ENCODE results near the gene CXCL6.

Gene CXCL6

DNA sequence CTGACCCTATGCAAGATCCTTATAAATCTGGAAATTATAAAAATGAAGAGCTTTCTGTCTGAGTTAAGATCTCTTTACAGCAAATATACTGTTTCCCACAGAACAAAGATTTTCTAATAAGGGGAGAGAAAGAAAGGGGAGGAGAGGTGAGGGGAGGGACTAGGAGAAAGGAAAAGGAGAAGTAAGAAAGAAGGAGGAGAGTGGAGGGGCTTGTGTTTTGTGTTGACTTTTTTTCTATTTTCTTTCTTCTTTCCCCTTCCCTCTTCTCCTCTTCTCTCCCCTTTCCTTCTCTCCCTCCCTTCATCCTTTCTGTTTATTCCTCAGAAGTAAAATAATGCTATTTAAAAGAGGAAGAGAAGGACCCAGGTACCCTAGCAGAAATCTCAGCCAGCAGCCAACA, 6.2 kb downstream of the CXCL6 start:
- DNase-seq (ENCODE audit: low read depth), result no peak

DNA sequence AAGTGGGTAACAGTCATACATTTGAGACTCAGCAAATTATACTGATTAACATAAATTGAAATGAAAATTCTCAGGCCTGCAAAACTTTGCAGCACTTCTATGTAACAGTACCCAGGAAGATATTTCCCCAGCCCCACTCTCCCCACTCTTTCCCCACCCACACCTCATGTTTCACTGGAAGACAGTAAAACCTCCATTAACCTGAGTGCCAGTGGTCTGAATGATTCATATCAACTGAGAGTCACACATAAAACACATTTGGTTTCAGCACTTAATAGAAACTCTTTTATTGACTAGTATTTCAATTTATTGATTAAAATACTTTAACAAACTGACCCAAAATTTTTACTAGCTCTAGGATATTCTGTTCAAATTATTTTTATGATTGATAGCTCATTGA, 6.9 kb downstream of the CXCL6 start:
- DNase-seq (ENCODE audit: low read depth), result no peak

DNA sequence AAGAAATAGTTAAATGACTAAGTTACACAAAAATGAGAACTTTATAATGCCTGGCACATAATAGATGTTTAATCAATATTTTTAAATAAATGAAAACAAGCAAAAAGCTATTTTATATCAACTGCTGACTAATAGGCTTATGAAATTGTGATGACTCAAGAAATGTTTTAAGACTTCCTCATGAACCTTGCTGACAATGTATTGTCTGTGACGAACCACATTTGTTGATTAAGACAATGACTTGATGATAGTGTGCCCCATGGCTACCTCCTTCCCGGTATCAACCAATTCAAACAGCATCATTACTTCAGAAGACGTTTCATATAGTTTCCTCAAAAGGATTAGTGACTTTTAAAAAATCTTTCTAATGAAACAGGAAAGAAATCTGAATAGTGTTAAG, 7.9 kb downstream of the CXCL6 start:
- no peak for DNase-seq (ENCODE audit: low read depth)

DNA sequence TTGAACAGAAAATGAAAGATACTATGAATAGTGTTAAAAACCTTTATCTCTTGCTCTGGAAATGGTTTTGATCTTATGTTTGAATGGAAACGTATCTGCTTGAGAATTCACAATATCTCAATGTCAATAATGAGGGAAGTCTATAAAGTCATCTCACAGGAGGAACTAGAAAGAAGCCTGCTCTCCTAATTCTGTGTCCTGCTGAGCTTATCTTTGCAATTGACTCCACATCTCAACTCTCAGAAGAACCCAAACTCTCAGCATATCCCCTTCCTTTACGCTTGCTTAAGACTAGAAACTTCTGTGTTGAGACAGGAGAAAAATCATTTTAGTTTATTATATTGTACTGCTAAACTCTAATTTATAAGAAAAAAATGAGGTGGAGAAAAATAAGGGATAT, 8.3 kb downstream of the CXCL6 start:
- DNase-seq (ENCODE audit: low read depth), result no peak

DNA sequence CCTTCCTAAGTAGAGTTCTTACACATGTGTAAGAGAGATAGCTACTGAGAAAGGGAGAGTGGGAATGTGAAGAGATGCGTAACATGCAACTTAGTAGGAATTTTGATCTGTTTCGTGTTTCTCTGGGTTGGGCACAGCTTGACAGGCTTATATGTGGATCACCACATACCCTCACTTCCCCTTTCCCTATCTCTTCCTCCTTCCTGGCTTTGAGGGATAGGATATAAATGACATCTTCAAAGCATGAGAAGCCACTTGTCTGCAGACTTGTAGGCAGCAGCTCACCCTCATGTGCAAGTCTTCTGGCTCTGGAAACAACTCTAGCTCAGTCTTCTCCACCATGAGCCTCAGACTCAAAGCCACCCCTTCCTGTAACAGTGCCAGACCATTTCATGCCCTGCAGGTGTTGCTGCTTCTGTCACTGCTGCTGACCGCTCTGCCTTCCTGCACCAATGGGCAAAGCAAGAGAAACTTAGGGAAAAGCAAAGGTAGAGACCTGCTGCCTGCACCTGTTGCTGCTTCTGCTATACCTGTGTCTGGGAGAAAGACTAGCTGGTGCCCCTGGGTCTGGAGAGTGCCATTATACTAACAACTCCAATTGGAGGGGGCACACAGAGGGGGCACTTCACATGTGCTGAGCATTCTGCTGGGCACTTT, 11.2 kb downstream of the CXCL6 start:
- DNase-seq (ENCODE audit: low read depth), result no peak

DNA sequence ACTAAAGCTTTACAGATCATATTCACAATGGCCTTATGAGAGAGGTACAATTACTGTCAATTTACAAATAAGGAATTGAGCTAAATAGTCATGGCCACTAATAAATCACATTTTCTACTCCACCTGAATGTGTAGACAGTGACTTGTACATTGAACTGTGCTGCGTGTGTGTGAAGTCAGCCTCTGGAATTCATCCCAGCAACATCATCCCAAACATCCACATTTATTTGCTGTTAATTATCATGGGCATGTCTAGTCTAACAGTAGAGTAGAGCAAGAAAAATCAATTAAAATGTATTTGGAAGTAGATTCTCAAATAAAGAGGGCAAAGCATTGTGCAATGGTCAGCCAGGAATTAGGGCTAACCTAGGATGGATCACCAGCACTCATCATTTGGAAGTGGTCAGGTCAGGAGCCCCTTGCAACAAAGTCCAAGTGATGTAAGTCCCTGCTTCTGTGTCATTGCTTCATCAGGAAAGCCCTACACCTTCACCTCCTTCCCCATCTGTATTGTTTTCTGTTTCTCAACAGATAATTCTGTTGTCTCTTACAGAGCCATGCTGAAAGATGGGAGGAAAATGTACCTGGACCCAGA, 11.8 kb downstream of the CXCL6 start:
- no peak for DNase-seq (ENCODE audit: low read depth)

DNA sequence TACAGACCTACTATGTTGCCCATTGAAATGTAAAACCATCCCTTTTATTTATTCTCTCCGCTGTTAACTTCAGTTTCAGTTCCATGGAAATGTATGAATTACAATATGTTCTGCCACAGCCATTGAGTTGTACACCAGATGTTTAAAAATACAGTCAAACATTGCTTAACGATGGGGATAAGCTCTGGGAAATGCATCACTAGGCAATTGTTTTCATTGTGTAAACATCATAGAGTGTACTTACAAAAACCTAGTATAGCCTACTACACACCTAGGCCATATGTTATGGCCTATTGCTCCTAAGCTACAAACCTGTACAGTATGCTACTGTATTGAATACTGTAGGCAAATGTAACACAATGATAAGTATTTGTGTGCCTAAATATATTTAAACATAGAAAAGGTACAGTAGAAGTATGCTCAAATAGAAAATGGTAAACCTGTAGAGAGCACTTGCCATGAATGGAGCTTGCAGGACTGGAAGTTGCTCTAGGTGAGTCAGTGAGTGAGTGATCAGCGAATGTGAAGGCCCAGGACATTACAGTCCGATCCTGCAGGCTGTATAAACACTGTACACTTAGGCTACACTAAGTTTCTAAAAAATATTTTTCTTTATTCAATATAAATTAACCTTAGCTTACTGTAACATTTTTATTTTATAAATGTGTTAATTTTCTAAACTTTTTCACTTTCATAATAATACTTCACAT, 13.9 kb downstream of the CXCL6 start:
- DNase-seq (ENCODE audit: low read depth), result no peak

DNA sequence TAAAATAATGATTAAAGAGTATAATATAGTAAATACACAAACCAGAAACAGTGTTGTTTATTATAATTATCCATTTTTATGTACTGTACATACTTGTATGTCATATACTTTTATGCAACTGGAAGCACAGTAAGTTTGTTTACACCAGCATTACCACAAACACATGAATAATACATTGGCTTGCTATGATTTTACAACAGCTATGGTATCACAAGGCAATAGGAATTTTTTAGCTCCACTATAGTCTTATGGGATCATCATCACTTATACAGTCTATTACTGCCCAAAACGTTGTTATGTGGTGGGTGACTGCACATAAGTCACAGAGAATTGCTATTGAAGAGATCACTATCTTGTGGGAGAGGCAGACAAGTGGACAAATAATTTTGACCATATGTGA, 14.8 kb downstream of the CXCL6 start:
- no peak for DNase-seq (ENCODE audit: low read depth)

DNA sequence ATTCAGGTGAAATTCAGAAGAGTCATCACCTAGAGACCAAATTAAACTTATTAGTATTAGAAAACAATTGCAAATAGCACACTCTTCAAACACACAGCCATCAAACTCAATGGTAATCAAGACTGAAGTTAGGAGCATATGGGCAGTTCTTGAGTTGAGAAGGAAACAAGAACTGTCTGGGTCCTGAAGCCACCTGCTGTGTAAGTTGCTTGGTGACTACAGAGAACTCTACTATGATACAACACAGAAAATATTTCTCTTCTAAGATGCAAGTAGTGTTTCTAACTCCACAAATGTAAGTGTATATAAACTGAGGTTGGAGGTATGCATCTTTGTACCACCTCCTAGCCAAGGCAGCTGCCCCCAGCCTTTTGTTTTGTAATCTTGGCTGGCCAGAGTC, 16.3 kb downstream of the CXCL6 start:
- no peak for DNase-seq (ENCODE audit: low read depth)

DNA sequence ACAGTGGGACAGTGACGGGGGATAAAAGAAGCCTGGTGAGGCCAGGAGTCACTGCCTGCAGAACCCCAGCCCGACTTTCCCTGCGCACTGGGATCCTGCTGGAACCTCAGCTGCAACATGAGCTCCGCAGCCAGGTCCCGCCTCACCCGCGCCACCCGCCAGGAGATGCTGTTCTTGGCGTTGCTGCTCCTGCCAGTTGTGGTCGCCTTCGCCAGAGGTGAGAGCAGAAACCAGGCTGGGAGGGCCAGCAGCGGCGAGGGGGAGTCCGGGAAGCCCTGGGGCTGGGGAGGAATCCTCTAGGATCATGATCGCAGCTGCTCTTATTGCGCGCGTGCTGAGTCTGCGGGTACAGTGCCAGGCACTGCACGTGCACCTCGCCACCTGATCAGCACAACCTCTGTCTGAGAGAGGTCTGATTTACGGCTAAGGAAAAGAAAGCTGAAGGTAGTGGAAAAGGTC, 16.8 kb downstream of the CXCL6 start, which contains the start of gene PF4V1:
PF4V1 (plus strand) TSS at position 51 of the 459 bp plus-strand sequence; CDS start at position 118, 67 bp downstream.
- DNase-seq (ENCODE audit: low read depth), result no peak

DNA sequence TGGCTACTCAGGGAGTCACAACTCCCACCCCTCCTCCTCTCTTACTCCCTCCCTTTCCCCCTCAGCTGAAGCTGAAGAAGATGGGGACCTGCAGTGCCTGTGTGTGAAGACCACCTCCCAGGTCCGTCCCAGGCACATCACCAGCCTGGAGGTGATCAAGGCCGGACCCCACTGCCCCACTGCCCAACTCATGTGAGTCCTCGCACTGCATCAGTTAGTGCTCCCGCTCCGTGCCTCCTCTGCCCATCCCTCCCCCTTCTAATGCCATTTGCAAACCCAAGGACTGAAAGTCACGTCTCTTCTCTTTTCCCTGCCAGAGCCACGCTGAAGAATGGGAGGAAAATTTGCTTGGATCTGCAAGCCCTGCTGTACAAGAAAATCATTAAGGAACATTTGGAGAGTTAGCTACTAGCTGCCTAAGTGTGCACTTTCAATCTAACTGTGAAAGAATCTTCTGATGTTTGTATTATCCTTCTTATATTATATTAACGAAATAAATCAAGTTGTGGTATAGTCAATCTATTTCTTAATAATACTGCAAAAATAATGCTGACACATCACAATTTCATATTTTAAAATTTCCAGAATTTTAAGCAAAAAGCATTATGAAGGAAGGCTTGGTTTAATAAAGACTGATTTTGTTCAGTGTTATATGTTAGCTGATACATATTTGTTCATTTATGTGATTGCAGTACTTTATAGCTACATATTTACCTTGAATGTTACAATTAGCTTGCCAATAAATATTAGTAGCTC, 17.4 kb downstream of the CXCL6 start:
- DNase-seq (ENCODE audit: low read depth), result no peak

DNA sequence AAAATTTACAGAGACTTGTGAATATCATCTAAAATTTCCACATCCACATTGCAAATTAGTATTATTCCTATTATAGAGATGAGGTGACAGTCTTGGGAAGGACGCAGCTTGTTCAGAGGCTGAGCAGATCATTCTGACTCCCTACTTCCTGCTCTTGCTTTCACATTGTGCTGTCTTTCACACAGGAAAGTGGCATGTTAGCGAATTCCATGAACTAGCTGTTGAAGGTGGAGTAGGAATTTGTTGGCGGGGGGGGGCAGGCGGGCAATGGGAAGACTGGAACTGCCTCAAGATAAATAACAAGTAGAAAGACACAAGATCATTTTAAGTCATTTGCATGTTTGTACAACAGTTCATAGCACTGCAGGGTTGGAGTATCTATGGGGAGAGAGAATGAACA, 18.9 kb downstream of the CXCL6 start:
- no peak for DNase-seq (ENCODE audit: low read depth)

DNA sequence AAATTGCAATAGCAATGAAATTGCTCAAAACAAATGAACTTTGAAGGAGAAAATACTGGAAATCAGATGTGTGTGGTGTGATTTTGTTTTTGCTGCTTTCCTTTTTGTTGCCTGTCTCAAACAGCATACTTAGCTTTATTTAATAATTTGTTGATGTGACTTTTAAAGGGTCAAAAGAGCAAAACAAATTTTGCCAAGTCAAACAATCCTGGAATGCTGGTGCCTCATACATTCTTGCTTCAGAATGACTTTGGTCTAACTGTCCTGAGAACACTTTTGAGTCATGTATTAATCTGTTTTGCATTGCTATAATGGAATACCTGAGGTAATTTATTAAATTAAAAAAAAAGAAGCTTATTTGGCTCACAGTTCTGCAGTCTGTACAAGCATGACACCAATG, 20.0 kb downstream of the CXCL6 start:
- DNase-seq (ENCODE audit: low read depth), result no peak

DNA sequence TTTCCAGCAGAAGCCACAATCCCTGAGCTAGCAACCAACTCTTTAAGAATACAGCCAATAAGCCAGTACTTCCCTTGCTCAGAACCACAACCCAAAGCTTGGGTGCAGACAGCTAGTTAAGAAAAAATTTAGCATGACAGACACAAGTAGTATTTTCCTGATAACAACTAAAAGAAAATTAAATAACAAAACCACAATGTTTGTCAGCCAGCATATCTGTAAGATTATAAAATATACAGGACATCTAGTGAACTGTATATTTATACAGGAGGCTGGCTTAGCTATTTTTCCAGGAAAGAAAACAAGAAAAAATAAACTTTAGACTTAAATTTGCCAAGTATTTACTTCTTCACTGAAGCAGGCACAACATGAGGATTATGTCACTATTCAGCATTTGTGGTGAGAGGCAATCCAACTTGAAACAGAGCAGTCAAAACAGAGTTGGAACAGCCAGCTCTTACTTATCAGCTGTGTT, 23.2 kb downstream of the CXCL6 start:
- DNase-seq (ENCODE audit: low read depth), result no peak

DNA sequence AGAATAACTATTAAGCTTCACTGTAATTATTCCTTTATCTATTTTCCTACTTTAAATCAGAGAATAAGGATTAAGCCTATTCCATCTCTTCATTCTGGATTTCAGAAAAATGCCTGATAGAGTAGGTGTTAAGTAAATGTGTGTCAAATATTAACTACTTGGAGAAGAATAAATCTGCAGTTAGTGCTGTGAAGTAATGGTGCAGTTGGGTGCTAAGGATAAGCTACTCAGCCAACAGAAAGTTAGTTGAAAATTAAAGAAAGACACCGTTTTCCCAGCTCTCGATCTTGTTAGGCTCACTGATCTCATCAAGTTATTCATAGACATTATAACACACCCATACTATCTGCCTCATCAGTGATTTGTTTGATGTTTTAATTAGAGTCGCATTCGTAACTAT, 23.7 kb downstream of the CXCL6 start:
- no peak for DNase-seq (ENCODE audit: low read depth)

DNA sequence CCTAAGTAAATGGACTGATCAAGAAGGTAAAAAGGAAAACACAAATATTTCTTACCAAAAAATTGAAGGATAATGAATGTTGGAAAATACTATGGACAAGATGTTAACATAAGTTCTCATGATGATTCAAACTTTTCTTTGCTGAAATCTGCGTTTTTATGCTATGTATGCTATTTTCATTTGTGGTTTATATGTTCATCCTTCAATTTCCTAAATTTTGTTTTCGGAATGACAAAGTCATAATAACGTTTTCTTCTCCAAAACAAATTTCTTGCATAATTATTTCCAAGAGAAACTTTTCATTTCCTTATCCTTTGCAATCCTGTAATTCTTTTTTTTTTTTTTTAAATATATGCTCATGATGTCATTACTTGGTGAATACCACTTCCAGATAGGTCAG, 24.4 kb downstream of the CXCL6 start:
- no peak for DNase-seq (ENCODE audit: low read depth)

DNA sequence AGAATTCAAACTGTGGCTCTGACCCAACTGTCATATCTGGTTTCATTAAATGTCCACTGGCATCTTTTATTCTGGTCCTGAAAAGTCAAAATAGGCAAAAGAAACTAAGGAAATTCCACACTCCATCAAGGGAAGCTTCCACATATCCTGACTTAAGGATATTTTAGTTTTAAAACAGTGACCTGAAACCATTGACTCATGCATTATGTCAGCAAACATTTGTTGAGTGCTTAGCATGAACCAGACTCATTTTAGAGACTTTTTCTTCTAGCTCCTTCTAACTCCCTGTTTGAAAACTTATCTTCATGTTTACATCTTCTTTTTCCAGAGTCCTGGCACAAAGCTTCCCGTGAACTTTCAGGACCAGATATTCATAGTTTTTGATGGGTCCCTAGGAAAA, 25.8 kb downstream of the CXCL6 start:
- DNase-seq (ENCODE audit: low read depth), result no peak

DNA sequence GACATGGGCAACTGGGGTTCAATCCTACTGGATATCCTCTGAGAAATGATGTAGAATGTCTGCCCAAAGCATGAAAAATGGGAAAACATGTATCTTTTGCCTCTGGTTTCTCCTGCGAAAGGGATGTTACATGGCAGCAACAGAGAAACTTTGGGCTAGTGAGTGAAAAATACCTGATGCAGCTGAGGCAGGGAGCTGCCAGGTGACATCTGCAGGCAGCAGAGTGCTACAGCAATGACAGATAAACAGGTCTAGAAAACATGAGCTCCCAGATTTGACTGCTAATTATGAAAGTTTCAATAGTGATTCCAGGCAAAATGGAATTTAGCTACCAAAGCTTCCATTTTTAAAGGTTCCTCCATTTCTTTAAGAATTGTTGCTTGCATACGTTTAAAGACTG, 27.9 kb downstream of the CXCL6 start:
- DNase-seq (ENCODE audit: low read depth), result no peak

DNA sequence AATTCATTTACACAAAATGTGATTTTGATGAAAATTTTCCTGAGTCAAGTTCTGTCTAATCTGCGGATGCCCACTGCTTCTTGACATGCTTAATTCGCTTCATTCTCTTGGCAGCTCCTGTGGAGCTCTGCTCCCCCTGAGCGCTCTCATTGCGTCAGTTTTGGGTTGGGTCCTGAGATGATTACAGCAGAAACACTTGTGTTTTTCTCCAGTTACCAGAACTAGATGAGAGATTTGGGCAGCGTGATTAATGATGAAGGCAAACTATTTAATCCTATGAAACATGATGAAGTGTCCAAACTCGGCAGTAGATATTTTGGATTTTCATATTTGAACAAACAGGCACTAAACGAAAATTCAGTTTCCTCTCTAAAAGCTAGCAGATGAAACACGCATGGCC, 28.5 kb downstream of the CXCL6 start:
- DNase-seq (ENCODE audit: low read depth), result no peak

DNA sequence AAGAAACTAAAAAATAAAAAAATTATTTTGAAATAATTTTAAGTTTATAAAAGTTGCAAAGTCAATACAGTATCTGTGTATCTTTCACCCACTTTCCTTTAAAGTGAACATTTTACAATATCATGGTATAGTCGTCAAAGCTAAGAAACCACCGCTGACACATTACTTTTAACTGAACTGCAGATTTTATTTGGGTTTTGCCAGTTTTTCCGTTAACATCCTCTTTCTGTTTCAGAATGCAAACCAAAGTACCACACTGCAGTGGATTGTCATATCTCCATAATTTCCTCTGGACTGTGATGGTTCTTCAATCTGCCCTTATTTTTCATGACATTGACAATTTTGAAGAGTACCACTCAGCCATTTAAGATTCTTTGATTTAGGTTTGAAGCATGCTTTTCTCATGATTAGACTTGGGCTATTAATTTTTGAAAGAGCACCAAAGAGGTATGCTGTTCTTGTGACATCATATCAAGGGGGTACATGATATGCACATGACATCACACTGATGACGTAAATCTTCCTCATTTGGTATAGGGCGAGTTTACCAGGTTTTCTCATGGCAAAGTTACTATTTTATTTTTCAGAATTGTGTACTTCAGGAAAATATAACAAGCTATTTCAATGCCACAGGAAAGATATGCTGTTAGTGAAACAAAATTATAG, 29.1 kb downstream of the CXCL6 start:
- no peak for DNase-seq (ENCODE audit: low read depth)

DNA sequence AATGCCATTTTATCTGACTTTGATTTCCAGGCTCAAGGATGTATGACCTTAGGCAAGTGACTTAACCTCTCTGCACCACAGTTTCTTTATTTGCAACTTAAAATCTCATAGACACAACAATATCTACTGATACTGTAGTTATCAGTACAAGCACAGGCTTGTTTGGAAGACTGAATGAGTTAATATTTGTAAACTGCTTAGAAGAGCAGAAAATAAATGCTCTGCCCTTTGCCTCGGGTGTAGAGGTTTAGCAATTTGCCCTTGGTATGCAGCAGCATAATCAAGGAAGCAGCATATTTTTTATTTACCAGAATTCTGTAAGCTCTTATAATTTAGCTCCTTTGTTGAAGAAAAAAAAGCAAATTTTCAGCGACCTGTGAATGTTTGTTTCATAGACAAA, 29.8 kb downstream of the CXCL6 start:
- no peak for DNase-seq (ENCODE audit: low read depth)

DNA sequence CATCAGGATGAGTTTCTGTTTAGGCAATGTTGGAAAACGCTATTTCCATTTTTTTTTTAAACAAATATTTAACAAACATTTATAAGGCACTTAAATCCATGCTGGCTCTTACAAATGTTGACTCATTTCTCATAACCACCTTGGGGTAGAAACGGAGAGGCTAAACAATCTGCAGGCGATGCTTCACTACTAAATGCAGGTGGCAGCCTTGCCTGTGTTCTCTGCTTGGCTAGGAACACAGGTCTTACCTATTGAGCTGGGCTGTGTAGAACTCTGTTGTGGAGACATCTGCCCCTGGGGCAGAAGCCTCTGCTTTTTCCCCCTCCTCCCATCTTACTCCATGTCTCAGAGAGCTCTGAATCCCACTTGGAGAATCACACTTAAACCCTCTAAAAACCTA, 31.3 kb downstream of the CXCL6 start:
- no peak for DNase-seq (ENCODE audit: low read depth)

Data from stimulated activated CD8-positive, alpha-beta memory T cell treated with anti-CD3 and anti-CD28 coated beads, Interleukin-15, amount 100 ng/mL, for 1 hour (primary cell).